WTC11 (cell line): ENCODE data around the gene GPC5. TPM values are rescaled to one million over a fixed set of nuclear protein-coding genes. Genes with fewer than 3 reads are reported as not detected.

Source experiments
- ATAC-seq: fragments of 200-7000 bp; cut with Tn5 transposase; 2 replicates; pipeline ENCODE4 v1.10.0; 2021; ENCODE audit warnings: mild to moderate bottlenecking, moderate library complexity
- CTCF ChIA-PET: fragments of 300-600 bp; sonication (Branson Sonifier 250); formaldehyde crosslinking; loops from one replicate; lab custom pipeline; 2021; ENCODE audit warnings: antibody characterized with exemption; lab: Charles Lee
- POLR2A ChIA-PET: fragments of 350-600 bp; sonication (Branson Sonifier 250); formaldehyde crosslinking; loops from one replicate; lab custom pipeline; 2021; ENCODE audit warnings: antibody characterized with exemption; lab: Charles Lee
- DNase-seq: peaks from one replicate; pipeline ENCODE4 v3.0.0; 2021; ENCODE audit warnings: low spot score
- H3K27ac Mint-ChIP-seq: 2 replicates; pipeline ENCODE4 v1.8.0; 2021; ENCODE audit warnings: mixed read lengths
- H3K27me3 Mint-ChIP-seq: 2 replicates; pipeline ENCODE4 v1.8.0; 2021; ENCODE audit warnings: low read depth, mild to moderate bottlenecking, moderate library complexity, mixed read lengths
- H3K36me3 Mint-ChIP-seq: 2 replicates; pipeline ENCODE4 v1.8.0; 2021; ENCODE audit warnings: mixed read lengths
- H3K4me1 Mint-ChIP-seq: 2 replicates; pipeline ENCODE4 v1.8.0; 2022; ENCODE audit warnings: mixed read lengths
- H3K4me3 Mint-ChIP-seq: 2 replicates; pipeline ENCODE4 v1.8.0; 2021; ENCODE audit warnings: mild to moderate bottlenecking, moderate library complexity, mixed read lengths
- H3K9me3 Mint-ChIP-seq: 2 replicates; pipeline ENCODE4 v1.8.0; 2021; ENCODE audit warnings: mixed read lengths
- CBFB ChIP-seq: sonication (generic); formaldehyde crosslinking; IDR thresholded peaks from 2 replicates; pipeline ENCODE4 v1.8.1; 2022; ENCODE audit warnings: mild to moderate bottlenecking, low read depth, missing genetic modification reagents
- ELF4 ChIP-seq: sonication (generic); formaldehyde crosslinking; IDR thresholded peaks from 2 replicates; pipeline ENCODE4 v1.8.1; 2022; ENCODE audit warnings: low read depth, mild to moderate bottlenecking, moderate library complexity, missing genetic modification reagents
- GABPB1 ChIP-seq: sonication (generic); formaldehyde crosslinking; IDR thresholded peaks from 2 replicates; pipeline ENCODE4 v1.8.1; 2023; ENCODE audit warnings: mild to moderate bottlenecking, missing genetic modification reagents
- MXD4 ChIP-seq: fragments of 250-450 bp; sonication (Bioruptor Pico); IDR thresholded peaks from 2 replicates; pipeline ENCODE4 v1.8.0; 2021; ENCODE audit warnings: mild to moderate bottlenecking, moderate library complexity, borderline replicate concordance
- RORB ChIP-seq: fragments of 250-450 bp; sonication (Bioruptor Pico); IDR thresholded peaks from 2 replicates; pipeline ENCODE4 v1.9.0; 2021; ENCODE audit warnings: mild to moderate bottlenecking
- SOX15 ChIP-seq: fragments of 250-450 bp; sonication (Bioruptor Pico); IDR thresholded peaks from 2 replicates; pipeline ENCODE4 v1.9.0; 2021; ENCODE audit warnings: mild to moderate bottlenecking
- ZNF121 ChIP-seq: sonication (generic); formaldehyde crosslinking; IDR thresholded peaks from 2 replicates; pipeline ENCODE4 v1.8.0; 2023; ENCODE audit warnings: missing genetic modification reagents
- ZNF219 ChIP-seq: sonication (generic); formaldehyde crosslinking; IDR thresholded peaks from 2 replicates; pipeline ENCODE4 v1.8.0; 2023; ENCODE audit warnings: missing genetic modification reagents, mild to moderate bottlenecking, borderline replicate concordance
- total RNA-seq: library from RNA; stranded (reverse); gene quantifications from 3 replicates; pipeline ENCODE4 v1.2.3, GENCODE V29; 2021
- TF ChIP-seq, protein P1 (sequence below): sonication (generic); formaldehyde crosslinking; IDR thresholded peaks from 2 replicates; pipeline ENCODE4 v1.8.1; 2023; ENCODE audit warnings: mild to moderate bottlenecking, moderate library complexity, missing genetic modification reagents
- TF ChIP-seq, protein P2 (sequence below): fragments of 250-450 bp; sonication (Bioruptor Pico); IDR thresholded peaks from 2 replicates; pipeline ENCODE4 v2.1.2; 2022; ENCODE audit warnings: mild to moderate bottlenecking, moderate library complexity
- TF ChIP-seq, protein P3 (sequence below): sonication (generic); formaldehyde crosslinking; IDR thresholded peaks from 2 replicates; pipeline ENCODE4 v1.8.0; 2023; ENCODE audit warnings: missing genetic modification reagents, mild to moderate bottlenecking, borderline replicate concordance
- TF ChIP-seq, protein P4 (sequence below): fragments of 250-450 bp; sonication (Bioruptor Pico); IDR thresholded peaks from 2 replicates; pipeline ENCODE4 v1.8.0; 2021; ENCODE audit warnings: mild to moderate bottlenecking
- TF ChIP-seq, protein P5 (sequence below): sonication (generic); formaldehyde crosslinking; IDR thresholded peaks from 2 replicates; pipeline ENCODE4 v1.8.1; 2023; ENCODE audit warnings: mild to moderate bottlenecking, missing genetic modification reagents, borderline replicate concordance
- TF ChIP-seq, protein P6 (sequence below): fragments of 200-600 bp; IDR thresholded peaks from 2 replicates; pipeline ENCODE4 v1.8.0; 2022; ENCODE audit warnings: antibody characterized with exemption

Gene GPC5
- total RNA-seq, 1 experiment from 2014 or later: 0.46 TPM

DNA sequence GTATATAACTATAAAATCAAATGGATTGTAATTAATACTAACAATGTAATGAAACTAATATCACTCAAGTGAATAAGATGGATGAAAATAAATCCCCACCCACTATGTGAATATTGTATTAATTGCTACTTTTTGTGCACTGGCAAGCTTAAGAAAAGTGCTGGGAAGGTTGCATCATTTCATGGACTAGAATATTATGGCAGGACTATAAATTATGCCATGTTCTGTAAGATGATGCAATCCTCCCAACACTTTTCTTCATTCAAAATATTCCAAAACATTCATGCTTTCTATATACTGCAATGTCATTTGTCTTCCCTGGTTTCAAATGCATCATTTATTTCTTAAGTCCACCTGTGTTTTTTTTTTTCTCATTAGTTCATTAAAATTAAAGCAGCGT, 1370.6 kb downstream of the GPC5 start:
- TF ChIP-seq, protein P1, sequence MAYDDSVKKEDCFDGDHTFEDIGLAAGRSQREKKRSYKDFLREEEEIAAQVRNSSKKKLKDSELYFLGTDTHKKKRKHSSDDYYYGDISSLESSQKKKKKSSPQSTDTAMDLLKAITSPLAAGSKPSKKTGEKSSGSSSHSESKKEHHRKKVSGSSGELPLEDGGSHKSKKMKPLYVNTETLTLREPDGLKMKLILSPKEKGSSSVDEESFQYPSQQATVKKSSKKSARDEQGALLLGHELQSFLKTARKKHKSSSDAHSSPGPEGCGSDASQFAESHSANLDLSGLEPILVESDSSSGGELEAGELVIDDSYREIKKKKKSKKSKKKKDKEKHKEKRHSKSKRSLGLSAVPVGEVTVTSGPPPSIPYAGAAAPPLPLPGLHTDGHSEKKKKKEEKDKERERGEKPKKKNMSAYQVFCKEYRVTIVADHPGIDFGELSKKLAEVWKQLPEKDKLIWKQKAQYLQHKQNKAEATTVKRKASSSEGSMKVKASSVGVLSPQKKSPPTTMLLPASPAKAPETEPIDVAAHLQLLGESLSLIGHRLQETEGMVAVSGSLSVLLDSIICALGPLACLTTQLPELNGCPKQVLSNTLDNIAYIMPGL (CRISPR knock-in tag): no peak
- H3K27ac Mint-ChIP-seq: no peak overlapping the region
- POLR2A ChIA-PET: no interaction called here

DNA sequence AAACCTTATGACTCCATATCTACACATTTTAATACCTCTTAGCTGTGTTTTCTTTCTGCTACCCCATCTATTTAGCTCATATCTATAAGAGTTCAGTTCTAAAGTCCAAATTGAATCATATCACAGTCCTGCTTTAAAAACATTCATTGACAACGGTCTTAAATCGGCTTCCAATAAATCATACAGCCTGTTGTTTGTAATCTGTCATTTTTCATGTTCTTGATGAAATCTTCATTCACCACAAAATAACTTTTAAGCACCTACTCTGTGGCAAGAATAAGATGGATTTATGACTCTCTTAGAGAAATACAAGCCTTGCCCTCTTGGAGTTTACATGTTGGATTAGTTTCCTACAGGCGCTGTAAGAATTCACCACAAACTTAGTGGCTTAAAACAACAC, 1377.2 kb downstream of the GPC5 start:
- no peaks in the 10 kb centered on the region for H3K4me1 Mint-ChIP-seq
- ChIA-PET CTCF (no interaction called here), POLR2A (no interaction called here)
- no peaks in the 10 kb centered on the region for H3K36me3 Mint-ChIP-seq
- no peak for DNase-seq
- TF ChIP-seq GABPB1 (CRISPR knock-in tag) (no peak), CBFB (CRISPR knock-in tag) (no peak), RORB (CRISPR knock-in tag) (no peak), ZNF219 (no peak), SOX15 (CRISPR knock-in tag) (no peak), MXD4 (CRISPR knock-in tag) (no peak), ZNF121 (CRISPR knock-in tag) (no peak), ELF4 (CRISPR knock-in tag) (no peak)
- TF ChIP-seq, protein P2, sequence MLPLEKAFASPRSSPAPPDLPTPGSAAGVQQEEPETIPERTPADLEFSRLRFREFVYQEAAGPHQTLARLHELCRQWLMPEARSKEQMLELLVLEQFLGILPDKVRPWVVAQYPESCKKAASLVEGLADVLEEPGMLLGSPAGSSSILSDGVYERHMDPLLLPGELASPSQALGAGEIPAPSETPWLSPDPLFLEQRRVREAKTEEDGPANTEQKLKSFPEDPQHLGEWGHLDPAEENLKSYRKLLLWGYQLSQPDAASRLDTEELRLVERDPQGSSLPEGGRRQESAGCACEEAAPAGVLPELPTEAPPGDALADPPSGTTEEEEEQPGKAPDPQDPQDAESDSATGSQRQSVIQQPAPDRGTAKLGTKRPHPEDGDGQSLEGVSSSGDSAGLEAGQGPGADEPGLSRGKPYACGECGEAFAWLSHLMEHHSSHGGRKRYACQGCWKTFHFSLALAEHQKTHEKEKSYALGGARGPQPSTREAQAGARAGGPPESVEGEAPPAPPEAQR: no peak
- TF ChIP-seq, protein P3, sequence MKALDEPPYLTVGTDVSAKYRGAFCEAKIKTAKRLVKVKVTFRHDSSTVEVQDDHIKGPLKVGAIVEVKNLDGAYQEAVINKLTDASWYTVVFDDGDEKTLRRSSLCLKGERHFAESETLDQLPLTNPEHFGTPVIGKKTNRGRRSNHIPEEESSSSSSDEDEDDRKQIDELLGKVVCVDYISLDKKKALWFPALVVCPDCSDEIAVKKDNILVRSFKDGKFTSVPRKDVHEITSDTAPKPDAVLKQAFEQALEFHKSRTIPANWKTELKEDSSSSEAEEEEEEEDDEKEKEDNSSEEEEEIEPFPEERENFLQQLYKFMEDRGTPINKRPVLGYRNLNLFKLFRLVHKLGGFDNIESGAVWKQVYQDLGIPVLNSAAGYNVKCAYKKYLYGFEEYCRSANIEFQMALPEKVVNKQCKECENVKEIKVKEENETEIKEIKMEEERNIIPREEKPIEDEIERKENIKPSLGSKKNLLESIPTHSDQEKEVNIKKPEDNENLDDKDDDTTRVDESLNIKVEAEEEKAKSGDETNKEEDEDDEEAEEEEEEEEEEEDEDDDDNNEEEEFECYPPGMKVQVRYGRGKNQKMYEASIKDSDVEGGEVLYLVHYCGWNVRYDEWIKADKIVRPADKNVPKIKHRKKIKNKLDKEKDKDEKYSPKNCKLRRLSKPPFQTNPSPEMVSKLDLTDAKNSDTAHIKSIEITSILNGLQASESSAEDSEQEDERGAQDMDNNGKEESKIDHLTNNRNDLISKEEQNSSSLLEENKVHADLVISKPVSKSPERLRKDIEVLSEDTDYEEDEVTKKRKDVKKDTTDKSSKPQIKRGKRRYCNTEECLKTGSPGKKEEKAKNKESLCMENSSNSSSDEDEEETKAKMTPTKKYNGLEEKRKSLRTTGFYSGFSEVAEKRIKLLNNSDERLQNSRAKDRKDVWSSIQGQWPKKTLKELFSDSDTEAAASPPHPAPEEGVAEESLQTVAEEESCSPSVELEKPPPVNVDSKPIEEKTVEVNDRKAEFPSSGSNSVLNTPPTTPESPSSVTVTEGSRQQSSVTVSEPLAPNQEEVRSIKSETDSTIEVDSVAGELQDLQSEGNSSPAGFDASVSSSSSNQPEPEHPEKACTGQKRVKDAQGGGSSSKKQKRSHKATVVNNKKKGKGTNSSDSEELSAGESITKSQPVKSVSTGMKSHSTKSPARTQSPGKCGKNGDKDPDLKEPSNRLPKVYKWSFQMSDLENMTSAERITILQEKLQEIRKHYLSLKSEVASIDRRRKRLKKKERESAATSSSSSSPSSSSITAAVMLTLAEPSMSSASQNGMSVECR (CRISPR knock-in tag): no peak
- TF ChIP-seq, protein P4, sequence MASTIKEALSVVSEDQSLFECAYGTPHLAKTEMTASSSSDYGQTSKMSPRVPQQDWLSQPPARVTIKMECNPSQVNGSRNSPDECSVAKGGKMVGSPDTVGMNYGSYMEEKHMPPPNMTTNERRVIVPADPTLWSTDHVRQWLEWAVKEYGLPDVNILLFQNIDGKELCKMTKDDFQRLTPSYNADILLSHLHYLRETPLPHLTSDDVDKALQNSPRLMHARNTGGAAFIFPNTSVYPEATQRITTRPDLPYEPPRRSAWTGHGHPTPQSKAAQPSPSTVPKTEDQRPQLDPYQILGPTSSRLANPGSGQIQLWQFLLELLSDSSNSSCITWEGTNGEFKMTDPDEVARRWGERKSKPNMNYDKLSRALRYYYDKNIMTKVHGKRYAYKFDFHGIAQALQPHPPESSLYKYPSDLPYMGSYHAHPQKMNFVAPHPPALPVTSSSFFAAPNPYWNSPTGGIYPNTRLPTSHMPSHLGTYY: no peak
- TF ChIP-seq, protein P5, sequence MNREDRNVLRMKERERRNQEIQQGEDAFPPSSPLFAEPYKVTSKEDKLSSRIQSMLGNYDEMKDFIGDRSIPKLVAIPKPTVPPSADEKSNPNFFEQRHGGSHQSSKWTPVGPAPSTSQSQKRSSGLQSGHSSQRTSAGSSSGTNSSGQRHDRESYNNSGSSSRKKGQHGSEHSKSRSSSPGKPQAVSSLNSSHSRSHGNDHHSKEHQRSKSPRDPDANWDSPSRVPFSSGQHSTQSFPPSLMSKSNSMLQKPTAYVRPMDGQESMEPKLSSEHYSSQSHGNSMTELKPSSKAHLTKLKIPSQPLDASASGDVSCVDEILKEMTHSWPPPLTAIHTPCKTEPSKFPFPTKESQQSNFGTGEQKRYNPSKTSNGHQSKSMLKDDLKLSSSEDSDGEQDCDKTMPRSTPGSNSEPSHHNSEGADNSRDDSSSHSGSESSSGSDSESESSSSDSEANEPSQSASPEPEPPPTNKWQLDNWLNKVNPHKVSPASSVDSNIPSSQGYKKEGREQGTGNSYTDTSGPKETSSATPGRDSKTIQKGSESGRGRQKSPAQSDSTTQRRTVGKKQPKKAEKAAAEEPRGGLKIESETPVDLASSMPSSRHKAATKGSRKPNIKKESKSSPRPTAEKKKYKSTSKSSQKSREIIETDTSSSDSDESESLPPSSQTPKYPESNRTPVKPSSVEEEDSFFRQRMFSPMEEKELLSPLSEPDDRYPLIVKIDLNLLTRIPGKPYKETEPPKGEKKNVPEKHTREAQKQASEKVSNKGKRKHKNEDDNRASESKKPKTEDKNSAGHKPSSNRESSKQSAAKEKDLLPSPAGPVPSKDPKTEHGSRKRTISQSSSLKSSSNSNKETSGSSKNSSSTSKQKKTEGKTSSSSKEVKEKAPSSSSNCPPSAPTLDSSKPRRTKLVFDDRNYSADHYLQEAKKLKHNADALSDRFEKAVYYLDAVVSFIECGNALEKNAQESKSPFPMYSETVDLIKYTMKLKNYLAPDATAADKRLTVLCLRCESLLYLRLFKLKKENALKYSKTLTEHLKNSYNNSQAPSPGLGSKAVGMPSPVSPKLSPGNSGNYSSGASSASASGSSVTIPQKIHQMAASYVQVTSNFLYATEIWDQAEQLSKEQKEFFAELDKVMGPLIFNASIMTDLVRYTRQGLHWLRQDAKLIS: no peak
- TF ChIP-seq, protein P6, sequence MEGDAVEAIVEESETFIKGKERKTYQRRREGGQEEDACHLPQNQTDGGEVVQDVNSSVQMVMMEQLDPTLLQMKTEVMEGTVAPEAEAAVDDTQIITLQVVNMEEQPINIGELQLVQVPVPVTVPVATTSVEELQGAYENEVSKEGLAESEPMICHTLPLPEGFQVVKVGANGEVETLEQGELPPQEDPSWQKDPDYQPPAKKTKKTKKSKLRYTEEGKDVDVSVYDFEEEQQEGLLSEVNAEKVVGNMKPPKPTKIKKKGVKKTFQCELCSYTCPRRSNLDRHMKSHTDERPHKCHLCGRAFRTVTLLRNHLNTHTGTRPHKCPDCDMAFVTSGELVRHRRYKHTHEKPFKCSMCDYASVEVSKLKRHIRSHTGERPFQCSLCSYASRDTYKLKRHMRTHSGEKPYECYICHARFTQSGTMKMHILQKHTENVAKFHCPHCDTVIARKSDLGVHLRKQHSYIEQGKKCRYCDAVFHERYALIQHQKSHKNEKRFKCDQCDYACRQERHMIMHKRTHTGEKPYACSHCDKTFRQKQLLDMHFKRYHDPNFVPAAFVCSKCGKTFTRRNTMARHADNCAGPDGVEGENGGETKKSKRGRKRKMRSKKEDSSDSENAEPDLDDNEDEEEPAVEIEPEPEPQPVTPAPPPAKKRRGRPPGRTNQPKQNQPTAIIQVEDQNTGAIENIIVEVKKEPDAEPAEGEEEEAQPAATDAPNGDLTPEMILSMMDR: no peak
- no peaks in the 10 kb centered on the region; the same call in 1 of the 2 replicates for H3K27me3 Mint-ChIP-seq
- H3K4me3 Mint-ChIP-seq: no peak overlapping the region
- peaks cover 12% of the 10 kb centered on the region for H3K9me3 Mint-ChIP-seq
- no peak overlapping the region for H3K27ac Mint-ChIP-seq
- no peak for ATAC-seq

More for the DNA sequence above, 1370.6 kb downstream of the GPC5 start:
- peaks cover 6% of the 10 kb centered on the region for H3K9me3 Mint-ChIP-seq
- no peaks in the 10 kb centered on the region; the same call in 1 of the 2 replicates for H3K27me3 Mint-ChIP-seq
- DNase-seq: no peak
- no peak overlapping the region for H3K4me3 Mint-ChIP-seq
- CTCF ChIA-PET: no interaction called here
- H3K36me3 Mint-ChIP-seq: no peaks in the 10 kb centered on the region
- no peak for ATAC-seq
- no peaks in the 10 kb centered on the region for H3K4me1 Mint-ChIP-seq
